SH-SY5Y (cell line): ENCODE data around the gene KRT3.

Experiments used
- GATA2 ChIP-seq: IDR thresholded peaks from 2 replicates; pipeline ENCODE4 v1.6.1; 2011; ENCODE audit warnings: mild to moderate bottlenecking, low read depth, low read length
- GATA3 ChIP-seq: IDR thresholded peaks from 2 replicates; pipeline ENCODE4 v1.6.1; 2011; ENCODE audit warnings: low read depth, mild to moderate bottlenecking, low read length, moderate library complexity

GRCh38 chr12:52821826-52822660 is 26.1 kb upstream of the KRT3 start:
- TF ChIP-seq GATA2 (no peak), GATA3 (no peak)
